Stomach smooth muscle (tissue), 2 donors: Measurements from ENCODE around the gene TBC1D8.

Source experiments
- H3K27ac ChIP-seq: one replicate; pipeline ENCODE4 v1.7.0; 2013; ENCODE audit warnings: mild to moderate bottlenecking, low read length, inconsistent platforms
- H3K27me3 ChIP-seq, 2 donors: one replicate each; pipeline ENCODE4 v1.7.0; 2013; ENCODE audit warnings: low read length in 2 of 2; ENCODE audit not compliant: insufficient read depth in 2 of 2, control insufficient read depth in 1 of 2
- H3K36me3 ChIP-seq, 2 donors: one replicate each; pipeline ENCODE4 v1.7.0; 2013; ENCODE audit warnings: low read length in 2 of 2; ENCODE audit not compliant: control insufficient read depth in 2 of 2, insufficient read depth in 2 of 2
- H3K4me1 ChIP-seq: one replicate; pipeline ENCODE4 v1.7.0; 2013; ENCODE audit warnings: low read length; ENCODE audit not compliant: control insufficient read depth, insufficient read depth
- H3K4me3 ChIP-seq, 2 donors: one replicate each; pipeline ENCODE4 v1.7.0; 2013; ENCODE audit warnings: low read length in 2 of 2
- H3K9ac ChIP-seq, 2 donors: one replicate each; pipeline ENCODE4 v1.7.0; 2013; ENCODE audit warnings: low read length in 2 of 2, mild to moderate bottlenecking in 1 of 2
- H3K9me3 ChIP-seq, 2 donors: one replicate each; pipeline ENCODE4 v1.7.0; 2013; ENCODE audit warnings: low read length in 2 of 2; ENCODE audit not compliant: control insufficient read depth in 2 of 2
- donor health status: healthy.
- donor health status: Pancreatic carcinoma.

Gene TBC1D8

GRCh38 chr2:101151146-101151858, at the start of gene TBC1D8:
Gene TBC1D8 (minus strand): TSS chr2:101151382. CDS start chr2:101151253, 129 bp downstream.
- Histone ChIP-seq H3K9ac (peak within 1 kb of the TSS; percentile 57 to 68), H3K36me3 (no peaks in the 10 kb centered on the region), H3K27me3 (no peaks in the 10 kb centered on the region), H3K9me3 (no peaks in the 10 kb centered on the region), H3K27ac (peak within 1 kb of the TSS; percentile 41), H3K4me3 (peak within 1 kb of the TSS; percentile 76 to 82), H3K4me1 (peaks cover 26% of the 10 kb centered on the region)

GRCh38 chr2:101200676-101201075, 49.5 kb upstream of the TBC1D8 start:
- Histone ChIP-seq H3K4me1 (no peaks in the 10 kb centered on the region), H3K36me3 (no peaks in the 10 kb centered on the region), H3K27ac (no peak overlapping the region), H3K9ac (no peak overlapping the region), H3K4me3 (no peak overlapping the region), H3K27me3 (no peaks in the 10 kb centered on the region), H3K9me3 (no peaks in the 10 kb centered on the region)

GRCh38 chr2:101199251-101199791, 48.1 kb upstream of the TBC1D8 start:
- Histone ChIP-seq H3K4me3 (no peak overlapping the region), H3K4me1 (no peaks in the 10 kb centered on the region), H3K9me3 (no peaks in the 10 kb centered on the region), H3K27me3 (no peaks in the 10 kb centered on the region), H3K27ac (no peak overlapping the region), H3K9ac (no peak overlapping the region), H3K36me3 (no peaks in the 10 kb centered on the region)

- no peak overlapping the region for H3K4me3 ChIP-seq
- H3K9ac ChIP-seq = no peak overlapping the region
- H3K9me3 ChIP-seq = no peaks in the 10 kb centered on the region
Observed at GRCh38 chr2:101197814-101198213, 46.6 kb upstream of the TBC1D8 start.

DNA sequence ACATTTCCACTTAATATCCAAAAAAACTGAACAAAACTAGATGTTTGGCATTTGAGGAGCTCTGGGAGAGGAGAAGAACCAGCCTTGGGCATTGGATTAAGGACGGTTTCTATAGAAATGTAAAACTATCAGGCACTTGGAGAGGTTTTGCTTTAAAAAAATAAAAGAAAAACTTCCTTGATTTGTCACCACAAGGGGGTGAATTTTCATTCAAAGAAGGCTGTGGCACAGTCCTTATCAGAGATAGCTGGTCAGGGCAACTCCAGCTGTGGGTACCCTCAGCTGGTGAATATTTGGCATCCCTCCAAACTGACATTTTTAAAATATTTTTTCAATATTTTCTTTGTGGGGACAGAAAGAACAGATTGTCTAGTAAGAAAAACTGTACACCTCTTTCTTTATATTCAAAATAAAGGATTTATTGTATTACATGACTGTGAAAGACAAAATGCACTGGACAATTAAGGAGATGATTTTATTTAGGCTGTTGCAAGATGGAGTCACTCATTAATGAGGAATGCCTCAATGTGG, 46.1 kb upstream of the TBC1D8 start:
- no peaks in the 10 kb centered on the region for H3K9me3 ChIP-seq
- H3K27ac ChIP-seq = no peak overlapping the region
- H3K36me3 ChIP-seq = no peaks in the 10 kb centered on the region
- H3K4me1 ChIP-seq = no peaks in the 10 kb centered on the region
- H3K9ac ChIP-seq = no peak overlapping the region
- H3K27me3 ChIP-seq = no peaks in the 10 kb centered on the region
- no peak overlapping the region for H3K4me3 ChIP-seq

More at GRCh38 chr2:101197814-101198213, 46.6 kb upstream of the TBC1D8 start:
- Histone ChIP-seq H3K27ac (no peak overlapping the region), H3K27me3 (no peaks in the 10 kb centered on the region), H3K4me1 (no peaks in the 10 kb centered on the region), H3K36me3 (no peaks in the 10 kb centered on the region)

DNA sequence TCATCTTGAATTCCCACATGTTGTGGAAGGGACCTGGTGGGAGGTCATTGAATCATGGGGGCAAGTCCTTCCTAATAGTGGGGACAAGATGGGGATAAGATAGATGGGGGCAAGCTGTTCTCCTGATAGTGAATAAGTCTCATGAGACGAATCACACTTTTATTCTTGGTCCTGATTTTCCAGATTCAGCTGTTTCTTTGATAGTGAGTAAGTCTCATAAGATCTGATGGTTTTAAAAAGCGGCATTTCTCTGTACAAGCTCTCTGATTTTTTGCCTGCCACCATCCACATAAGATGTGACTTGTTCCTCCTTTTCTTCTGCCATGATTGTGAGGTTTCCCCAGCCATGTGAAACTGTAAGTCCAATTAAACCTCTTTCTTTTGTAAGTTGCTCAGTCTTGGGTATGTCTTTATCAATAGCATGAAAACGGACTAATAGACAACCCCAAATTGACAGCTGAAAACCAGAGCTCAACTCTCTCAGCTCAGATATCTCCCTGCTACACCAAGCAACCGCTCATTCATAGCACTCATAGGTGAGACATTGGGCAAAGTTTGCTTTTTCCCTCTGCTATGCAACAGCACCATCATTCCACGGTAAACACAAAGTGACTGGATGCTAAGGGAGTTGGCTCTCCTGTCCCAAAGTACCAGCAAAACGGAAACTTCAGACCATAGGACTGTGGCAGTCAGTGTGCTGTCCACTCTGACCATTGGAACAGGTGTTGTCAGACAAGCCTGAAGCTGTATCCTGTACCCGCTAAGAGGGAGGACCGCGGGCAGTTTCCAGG, 44.9 kb upstream of the TBC1D8 start:
- no peaks in the 10 kb centered on the region for H3K36me3 ChIP-seq
- H3K27ac ChIP-seq = no peak overlapping the region
- no peaks in the 10 kb centered on the region for H3K27me3 ChIP-seq
- no peak overlapping the region for H3K4me3 ChIP-seq
- H3K9me3 ChIP-seq = no peaks in the 10 kb centered on the region
- H3K9ac ChIP-seq = no peak overlapping the region
- no peaks in the 10 kb centered on the region for H3K4me1 ChIP-seq

DNA sequence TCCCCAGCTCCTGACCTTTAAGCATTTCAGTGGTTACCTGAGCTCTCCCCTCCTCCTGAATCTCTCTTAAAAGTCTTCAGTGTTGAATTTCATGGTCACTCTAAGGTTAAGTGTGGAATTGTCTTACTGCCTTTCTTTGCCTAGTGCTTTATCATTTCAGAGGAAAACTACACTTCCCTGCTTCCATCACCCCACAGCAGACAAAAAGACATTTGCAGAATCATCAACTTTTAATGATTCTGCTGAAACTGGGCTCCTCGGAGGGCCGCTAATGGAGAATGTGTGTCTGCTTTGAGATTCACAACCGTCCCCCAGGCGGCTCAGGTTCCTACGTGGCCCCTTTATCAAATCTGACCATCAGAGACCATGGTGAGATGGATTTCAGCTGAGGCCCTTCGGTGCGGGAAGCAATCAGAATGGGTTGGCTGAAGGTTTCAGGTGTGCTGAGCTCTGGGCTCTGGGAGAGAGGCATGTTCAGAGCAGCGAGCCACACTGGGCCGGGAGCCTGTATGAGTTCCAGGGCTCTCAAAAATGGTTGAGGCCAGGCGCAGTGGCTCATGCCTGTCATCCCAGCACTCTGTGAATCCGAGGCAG, 41.9 kb upstream of the TBC1D8 start:
- Histone ChIP-seq H3K9me3 (peaks cover 0 to 5% of the 10 kb centered on the region in 2 donors), H3K27me3 (no peaks in the 10 kb centered on the region), H3K4me3 (no peak overlapping the region), H3K36me3 (no peaks in the 10 kb centered on the region), H3K4me1 (no peaks in the 10 kb centered on the region), H3K9ac (no peak overlapping the region), H3K27ac (no peak overlapping the region)

DNA sequence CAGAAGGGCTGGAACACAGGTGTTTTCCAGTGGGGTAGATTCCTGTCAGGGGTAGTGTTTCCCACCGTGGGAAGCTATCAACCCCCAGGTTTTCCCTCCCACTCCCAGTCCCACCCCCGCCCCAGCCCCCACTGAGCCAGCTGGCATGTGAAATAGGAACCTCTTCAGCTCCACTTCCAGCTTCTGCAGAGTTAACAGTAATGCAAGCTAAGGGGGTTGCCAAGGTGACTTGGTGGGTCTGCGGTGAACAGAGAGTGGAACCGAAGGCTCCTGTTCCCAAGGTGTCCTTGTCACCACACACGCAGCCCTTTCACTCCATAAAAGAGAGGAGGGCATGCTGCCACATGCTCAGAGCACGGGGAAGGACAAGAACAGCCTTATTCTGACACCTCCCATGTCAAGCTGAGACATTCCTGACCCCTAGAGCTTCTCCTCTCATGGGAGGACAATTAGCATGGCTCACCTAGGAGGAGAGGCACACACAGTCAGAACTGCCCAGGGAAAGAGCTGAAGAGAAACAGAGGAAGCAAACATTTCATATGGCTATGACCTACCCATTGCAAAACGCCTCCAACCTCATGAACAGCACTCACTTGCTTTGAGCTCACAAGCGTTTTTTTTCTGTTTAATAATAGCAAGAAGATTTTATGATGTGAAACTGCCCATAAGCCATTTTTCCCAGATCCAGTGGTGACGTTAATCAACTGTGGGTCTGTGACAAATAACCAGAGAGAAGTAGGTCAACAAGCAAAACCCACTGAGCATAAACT, 39.8 kb upstream of the TBC1D8 start:
- H3K4me3 ChIP-seq = no peak overlapping the region
- no peaks in the 10 kb centered on the region for H3K36me3 ChIP-seq
- H3K4me1 ChIP-seq = no peaks in the 10 kb centered on the region
- no peak overlapping the region for H3K27ac ChIP-seq
- H3K27me3 ChIP-seq = no peaks in the 10 kb centered on the region
- H3K9me3 ChIP-seq = peaks cover 0 to 5% of the 10 kb centered on the region in 2 donors
- H3K9ac ChIP-seq = no peak overlapping the region

- Histone ChIP-seq H3K27me3 (no peaks in the 10 kb centered on the region), H3K9ac (no peak overlapping the region), H3K9me3 (peaks cover 0 to 5% of the 10 kb centered on the region in 2 donors), H3K27ac (no peak overlapping the region), H3K4me1 (no peaks in the 10 kb centered on the region), H3K4me3 (no peak overlapping the region), H3K36me3 (no peaks in the 10 kb centered on the region)
Observed at GRCh38 chr2:101188683-101189405, 37.7 kb upstream of the TBC1D8 start.
